Measurements from ENCODE around the gene CCDC171.
"Not testable (repeated sequence)": the region's sequence is repeated elsewhere in the genome, so short reads cannot be mapped to it uniquely, and the experiment has no call there.

CCDC171 gene

DNA sequence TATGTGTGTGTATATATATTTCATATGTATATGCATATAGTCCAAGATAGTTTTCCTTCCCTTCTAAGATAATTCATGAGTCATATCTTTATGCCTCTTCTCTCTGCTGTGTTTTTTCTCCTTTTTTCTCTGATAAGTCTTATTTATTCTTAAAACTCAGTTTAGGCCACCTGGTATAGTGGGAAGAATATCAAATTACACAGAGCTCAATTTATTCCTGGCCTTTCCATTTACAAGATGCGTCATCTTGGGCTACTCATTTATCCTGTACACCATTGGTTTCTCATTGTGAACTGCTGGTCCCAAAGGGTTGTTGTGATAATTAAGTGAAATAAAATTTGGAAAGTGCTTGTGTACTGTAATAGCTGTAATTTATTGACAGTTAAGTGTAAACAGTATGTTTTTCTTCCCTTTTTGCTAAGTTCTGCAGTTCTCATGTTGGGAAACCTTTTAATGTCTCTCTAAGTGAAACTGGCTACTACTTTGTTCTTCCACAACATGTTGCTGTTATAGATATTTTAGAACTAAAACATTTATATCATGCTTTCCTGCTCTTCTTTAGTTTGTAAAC is 19.4 kb downstream of the CCDC171 start:
- no peak for DNase-seq

DNA sequence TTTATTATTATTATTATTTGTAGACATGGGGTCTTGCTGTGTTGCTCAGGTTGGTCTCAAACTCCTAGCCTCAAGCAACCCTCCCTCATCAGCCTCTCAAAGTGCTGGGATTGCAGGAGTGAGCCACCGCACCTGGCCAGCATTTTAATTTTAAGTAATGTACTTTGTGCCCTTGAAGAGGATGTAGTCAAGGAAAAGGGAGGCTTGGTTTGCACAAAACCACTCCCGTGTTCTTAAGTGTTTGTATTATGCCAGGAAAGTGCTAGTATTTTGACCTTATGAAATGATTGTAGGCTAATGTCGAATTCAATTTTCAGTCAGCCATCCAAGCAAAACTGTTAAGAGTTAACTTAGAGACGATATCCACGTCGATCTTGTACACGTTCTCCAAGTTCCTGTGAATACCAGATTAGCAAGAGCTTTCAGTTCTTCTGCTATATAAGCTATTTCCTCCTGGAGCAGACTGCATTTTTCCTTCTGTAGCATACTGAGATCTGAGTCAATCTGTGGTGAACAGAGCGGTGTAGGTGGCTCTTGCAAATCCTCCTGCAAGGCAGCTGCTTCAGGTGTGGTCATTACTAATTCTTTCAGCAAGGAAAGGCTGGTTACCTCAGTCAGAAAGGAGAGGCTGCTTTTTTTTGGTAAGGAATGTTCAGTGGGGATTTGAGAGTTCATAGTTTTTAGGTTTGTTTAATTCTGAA is 23.7 kb downstream of the CCDC171 start:
- no peak for DNase-seq

- DNase-seq, result no peak
Measured at GRCh38 chr9:15578714-15579113, 25.9 kb downstream of the CCDC171 start.

DNA sequence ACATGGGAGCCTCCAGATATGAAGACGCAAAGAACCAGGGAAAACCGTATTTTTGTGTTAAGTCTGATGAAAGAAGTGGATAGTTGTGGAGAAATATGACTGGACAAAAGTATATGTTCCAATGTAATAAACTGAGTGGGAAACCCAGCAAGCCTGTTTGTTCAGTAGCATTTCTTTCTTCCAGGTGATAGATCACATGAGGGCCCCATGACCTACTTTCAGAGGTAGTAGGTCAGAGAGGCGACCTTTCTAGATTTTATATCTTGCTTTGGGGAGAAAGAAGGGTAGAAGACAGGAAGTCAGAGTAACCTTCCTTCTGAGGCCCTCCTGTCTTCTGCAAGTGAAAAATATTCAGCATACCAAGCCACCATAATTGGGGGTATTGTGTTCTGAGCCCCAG is 31.5 kb downstream of the CCDC171 start:
- DNase-seq, result no peak

GRCh38 chr9:15592317-15592716 is 39.5 kb downstream of the CCDC171 start:
- no peak for DNase-seq

DNA sequence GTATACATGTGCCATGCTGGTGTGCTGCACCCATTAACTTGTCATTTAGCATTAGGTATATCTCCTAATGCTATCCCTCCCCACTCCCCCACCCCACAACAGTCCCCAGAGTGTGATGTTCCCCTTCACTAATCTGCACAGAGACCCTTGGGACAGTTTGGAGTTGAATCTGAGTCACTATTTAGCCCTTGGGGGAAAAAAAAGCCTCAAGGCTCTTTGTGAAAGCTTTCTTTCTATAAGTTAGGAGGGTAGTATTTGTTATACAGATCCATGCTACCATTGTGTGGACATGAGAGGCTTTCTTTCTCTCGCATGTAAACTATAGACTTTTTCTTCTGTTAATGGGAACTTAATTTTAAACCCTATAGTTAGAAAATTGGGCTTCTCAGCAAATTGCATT is 40.1 kb downstream of the CCDC171 start:
- DNase-seq, result not testable (repeated sequence)

GRCh38 chr9:15600666-15601330 is 48.0 kb downstream of the CCDC171 start:
- DNase-seq, result not testable (repeated sequence)

DNA sequence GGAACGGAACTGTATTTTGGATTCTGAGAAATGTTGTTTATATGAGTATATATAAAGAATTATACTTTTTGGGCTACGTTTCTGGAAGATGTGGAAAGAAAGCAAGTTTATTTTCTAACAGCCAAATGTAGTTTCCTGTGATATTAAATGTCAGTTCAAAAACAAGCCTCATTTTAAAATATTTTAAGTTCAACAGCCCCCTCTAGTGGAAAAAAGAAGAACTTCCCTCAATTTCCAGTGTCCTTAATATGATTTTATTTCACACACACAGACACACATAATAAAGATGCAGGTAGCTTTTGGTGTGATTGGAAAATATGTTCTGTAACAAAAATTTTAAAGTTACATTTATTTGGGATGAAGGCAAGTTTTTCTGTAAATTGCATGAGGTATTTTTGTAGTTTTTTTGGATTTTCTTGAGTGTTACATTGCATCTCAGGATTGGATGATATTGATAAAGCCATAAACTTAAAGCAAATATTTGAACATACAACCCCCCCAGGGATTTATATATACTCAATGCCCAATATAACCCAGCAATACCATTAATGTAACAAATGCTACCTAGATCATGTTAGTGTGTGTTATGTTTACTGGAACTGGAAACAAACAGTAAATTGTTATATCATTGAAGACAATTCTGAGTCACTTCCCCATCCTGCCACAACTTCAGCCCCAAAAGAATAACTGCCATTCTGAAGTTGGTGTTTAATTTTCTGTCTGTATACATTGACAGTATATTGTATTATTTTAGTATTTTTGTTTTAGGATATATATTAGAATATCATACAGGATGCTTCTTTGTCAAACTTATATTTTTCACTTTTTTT is 54.0 kb downstream of the CCDC171 start:
- peak; percentile 67 for DNase-seq

GRCh38 chr9:15612962-15613361 is 60.1 kb downstream of the CCDC171 start:
- DNase-seq, result no peak

GRCh38 chr9:15617782-15618181 is 64.9 kb downstream of the CCDC171 start:
- DNase-seq, result no peak

GRCh38 chr9:15618540-15619331 is 65.9 kb downstream of the CCDC171 start:
- DNase-seq, result no peak

DNA sequence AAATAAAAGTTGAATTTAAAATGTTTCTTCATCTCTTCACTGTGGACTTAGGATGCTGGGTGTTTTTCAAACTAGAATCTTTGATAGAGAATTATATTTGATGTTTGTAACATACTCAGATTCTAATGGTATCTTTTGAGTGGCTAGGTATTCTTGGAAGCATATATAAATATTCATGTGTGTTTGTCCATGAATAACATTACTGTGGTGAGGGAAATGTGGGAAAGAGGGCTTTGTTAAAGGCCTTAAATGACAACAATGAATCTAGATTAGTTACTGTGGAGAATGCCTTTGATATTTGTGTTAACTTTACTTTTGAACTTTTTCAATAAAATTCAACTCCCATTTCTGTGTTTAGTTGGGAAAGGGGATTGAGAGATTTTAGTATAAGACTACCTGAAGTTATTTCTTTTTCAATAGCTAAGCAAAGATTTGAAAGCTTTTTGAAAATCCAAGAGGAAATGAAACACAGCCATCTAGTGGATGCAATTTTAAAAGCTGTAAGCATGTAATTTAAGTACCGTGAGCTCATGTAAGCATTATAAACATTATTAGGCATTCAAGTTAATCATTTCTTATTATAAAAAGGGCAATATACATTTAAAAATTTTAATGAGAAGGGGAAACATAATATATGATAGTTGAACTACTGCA is 69.6 kb downstream of the CCDC171 start:
- DNase-seq, result no peak

DNA sequence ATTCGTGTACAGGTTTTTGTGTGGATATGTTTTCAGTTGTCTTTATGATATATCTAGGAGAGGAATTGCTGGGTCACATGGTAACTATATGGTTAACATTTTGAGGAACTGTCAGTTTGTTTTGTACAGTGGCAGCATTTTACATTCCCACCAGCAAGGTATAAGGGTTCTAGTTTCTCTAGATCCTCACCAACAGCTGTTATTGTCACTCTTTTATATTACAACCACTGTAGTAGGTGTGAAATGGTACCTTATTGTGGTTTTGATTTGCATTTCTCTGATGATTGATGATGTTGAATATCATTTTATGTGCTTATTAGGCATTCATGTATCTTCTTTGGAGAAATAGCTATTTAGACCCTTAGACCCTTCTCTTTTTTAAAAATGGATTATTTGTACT is 82.9 kb downstream of the CCDC171 start:
- no peak for DNase-seq

DNA sequence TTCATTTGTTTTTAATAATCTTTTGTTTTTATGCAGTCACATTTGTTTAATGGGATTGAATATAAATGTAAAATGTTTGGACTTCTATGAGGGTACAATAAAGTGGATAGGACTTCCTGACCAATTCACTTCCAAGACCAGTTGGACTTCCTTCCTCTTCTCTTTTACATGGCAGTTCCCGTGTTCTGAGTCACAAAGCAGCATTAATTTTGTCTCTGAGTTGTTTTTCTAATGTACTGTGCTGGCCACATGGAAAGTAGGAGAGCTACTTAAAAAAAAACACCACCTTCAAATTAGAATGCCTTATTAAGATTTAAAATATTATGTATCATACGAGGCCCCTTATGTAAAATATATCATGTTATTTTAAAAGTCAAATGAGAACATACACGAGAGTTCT is 87.3 kb downstream of the CCDC171 start:
- DNase-seq, result no peak

DNA sequence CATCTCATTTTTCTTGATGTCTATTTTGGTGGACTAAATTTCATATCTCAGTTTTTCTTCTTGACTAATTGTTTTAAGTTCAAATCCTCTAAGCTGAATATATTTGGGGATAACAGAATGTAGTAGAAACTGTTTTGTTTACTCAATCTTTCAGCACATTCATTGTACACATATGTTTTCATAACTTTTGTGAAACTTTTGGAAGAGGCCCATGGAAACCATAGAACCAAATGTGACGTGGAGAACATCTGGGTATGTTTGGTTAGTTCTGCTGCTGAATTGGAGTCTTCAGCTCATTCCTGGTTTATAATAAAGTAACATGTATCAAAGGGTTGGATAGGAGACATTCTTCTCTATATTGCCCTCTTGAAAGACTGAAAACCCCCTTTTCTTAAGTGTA is 88.4 kb downstream of the CCDC171 start:
- DNase-seq, result no peak

DNA sequence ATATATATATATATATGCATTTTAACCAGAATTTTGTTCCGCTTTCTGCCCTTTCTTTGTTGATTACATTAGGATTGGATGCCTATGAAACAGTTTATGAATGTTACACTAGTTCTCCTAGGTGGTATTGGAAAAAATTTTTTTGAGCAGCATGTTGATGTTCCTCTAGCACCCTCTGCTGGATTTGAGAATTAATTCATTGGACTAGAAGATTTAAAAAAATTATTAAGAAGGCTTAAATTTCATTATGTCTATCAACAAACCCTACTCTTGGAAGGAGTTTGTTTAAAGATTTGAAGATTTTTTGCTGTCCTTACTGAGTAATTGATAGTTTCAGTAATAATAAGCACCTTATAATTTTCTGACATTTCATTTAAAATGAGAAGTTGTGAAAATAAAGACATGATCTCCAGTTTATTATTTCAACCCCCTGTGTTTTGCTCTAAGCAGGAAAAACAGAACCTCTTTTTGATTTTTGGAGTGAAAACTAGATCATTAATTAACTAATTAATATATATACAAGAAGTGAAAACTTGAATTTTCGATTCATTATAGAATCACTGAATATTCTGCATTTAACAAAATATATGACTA is 89.6 kb downstream of the CCDC171 start:
- peak; percentile 13 for DNase-seq

- DNase-seq, result no peak
Measured at GRCh38 chr9:15670246-15670645, 117.4 kb downstream of the CCDC171 start.

- no peak for DNase-seq
Measured at GRCh38 chr9:15670894-15671293, 118.1 kb downstream of the CCDC171 start.

GRCh38 chr9:15693701-15694100 is 140.9 kb downstream of the CCDC171 start:
- DNase-seq, result no peak

DNA sequence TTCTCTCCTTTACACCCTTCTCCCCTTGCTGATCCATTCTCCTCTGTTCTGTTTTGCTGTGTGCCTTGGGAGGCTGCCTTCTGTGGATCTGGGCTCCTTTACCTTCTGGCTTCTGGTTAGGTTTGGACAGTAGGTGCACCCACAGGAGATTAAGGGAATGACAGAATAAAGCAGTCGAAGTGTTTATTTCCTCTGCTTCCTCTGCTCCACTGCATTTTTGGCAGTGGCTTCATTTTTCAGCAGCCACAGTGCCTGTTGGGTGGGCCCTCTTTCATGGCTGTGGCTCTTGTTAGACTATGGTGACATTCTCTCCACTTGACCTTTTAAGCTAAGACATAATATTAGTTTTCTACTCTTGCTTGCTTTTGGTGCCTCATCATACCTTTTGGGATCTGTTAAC is 144.1 kb downstream of the CCDC171 start:
- DNase-seq, result no peak

DNA sequence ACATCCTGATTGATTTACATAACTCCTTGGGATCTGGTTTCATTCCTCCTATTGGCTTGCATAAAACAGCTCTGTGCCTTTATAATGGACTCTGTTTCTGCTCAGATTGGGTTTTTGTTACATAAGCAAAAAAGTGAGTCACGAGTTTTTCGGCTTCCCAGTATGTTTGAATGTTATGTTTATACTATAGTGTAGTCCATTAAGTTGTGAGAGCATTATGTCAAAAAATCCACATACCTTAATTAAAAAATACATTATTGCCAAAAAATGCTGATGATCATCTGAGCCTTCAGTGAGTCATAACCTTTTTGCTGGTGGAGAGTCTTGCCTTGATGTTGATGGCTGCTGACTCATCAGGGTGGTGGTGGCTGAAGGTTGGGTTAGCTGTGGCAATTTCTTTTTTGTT is 144.6 kb downstream of the CCDC171 start:
- DNase-seq, result no peak
